ENCODE results near the gene COX5A. TPM values are rescaled to one million over a fixed set of nuclear protein-coding genes. Genes with fewer than 3 reads are reported as not detected.

Gene COX5A
- total RNA-seq: 10 to 100 TPM; 24.8 to 91.3 (median 73.9) TPM
- 100 to 1,000 TPM in 1 of 2 donors, 10 to 100 TPM in 1; 86.2 to 158 TPM for polyA plus RNA-seq
- long read RNA-seq, donor 1, transcript COX5A-201 (5 exons, 1,268 nt): major isoform, 39 of 46 reads
- long read RNA-seq, donor 1, partial matches to known transcripts: 2 of 46 reads
- long read RNA-seq, donor 1, other reads (novel, unspliced or antisense): 4 of 46 reads
- long read RNA-seq, donor 2, transcript COX5A-203 (4 exons, 568 nt): minor isoform, 5 of 214 reads
- long read RNA-seq, donor 2, transcript COX5A-201 (5 exons, 1,268 nt): major isoform, 162 of 214 reads
- long read RNA-seq, donor 2, partial matches to known transcripts: 39 of 214 reads
- long read RNA-seq, donor 2, other reads (novel, unspliced or antisense): 5 of 214 reads
- long read RNA-seq, donor 3, transcript COX5A-201 (5 exons, 1,268 nt): major isoform, 72 of 76 reads
- long read RNA-seq, donor 3, partial matches to known transcripts: 2 of 76 reads
- long read RNA-seq, donor 3, other reads (novel, unspliced or antisense): 0 of 76 reads

- intact Hi-C loops (cut with DNase I): no loop called here
- H3K4me3 ChIP-seq: peak within 1 kb of the TSS; percentile 95
- peaks cover 2% of the 10 kb centered on the region for H3K4me1 ChIP-seq (ENCODE audit: insufficient read depth)
- peak within 1 kb of the TSS; percentile 73 to 74 for H3K27ac ChIP-seq
- WGBS, 3 donors: 0 to 1% (median 0%) methylated on average over 46 to 85 of the region's 85 CpGs
- H3K27me3 ChIP-seq: no peaks in the 10 kb centered on the region
- H3K36me3 ChIP-seq: no peaks in the 10 kb centered on the region
- TF ChIP-seq POLR2A (IDR thresholded peaks at IDR 0.05) (peak; percentile 51), EP300 (IDR thresholded peaks at IDR 0.05) (no peak), CTCF (IDR thresholded peaks at IDR 0.05) (peak in 2 of 3 donors; percentile 19 to 24)
- no peaks in the 10 kb centered on the region for H3K9me3 ChIP-seq
- peak; percentile 90 to 95 (median 93) for DNase-seq
Measured at GRCh38 chr15:74937590-74938371, at the start of gene COX5A. Gene COX5A (minus strand): TSS chr15:74938073. CDS start chr15:74938014, 59 bp downstream.

- no peaks in the 10 kb centered on the region for H3K9me3 ChIP-seq
- TF ChIP-seq EP300 (IDR thresholded peaks at IDR 0.05) (no peak), CTCF (IDR thresholded peaks at IDR 0.05) (no peak), POLR2A (IDR thresholded peaks at IDR 0.05) (no peak)
- H3K27ac ChIP-seq: no peak overlapping the region
- H3K27me3 ChIP-seq: no peaks in the 10 kb centered on the region
- no peaks in the 10 kb centered on the region for H3K4me1 ChIP-seq (ENCODE audit: insufficient read depth)
- WGBS, 3 donors: 21 to 44% (median 28%) methylated on average over 4 of the region's 4 CpGs
- H3K4me3 ChIP-seq: no peak overlapping the region
- intact Hi-C loops (cut with DNase I): no loop called here
- no peaks in the 10 kb centered on the region for H3K36me3 ChIP-seq
- no peak for DNase-seq
Measured at GRCh38 chr15:74983725-74984231, 45.9 kb upstream of the COX5A start.

GRCh38 chr15:74982183-74982582 lies 44.3 kb upstream of the COX5A start:
- intact Hi-C loops (cut with DNase I): no loop called here
- 51 to 59% (median 52%) methylated on average over 5 of the region's 5 CpGs for WGBS, 3 donors
- no peak for DNase-seq
- Histone ChIP-seq H3K27me3 (no peaks in the 10 kb centered on the region), H3K4me3 (no peak overlapping the region), H3K4me1 (ENCODE audit: insufficient read depth) (no peaks in the 10 kb centered on the region), H3K9me3 (no peaks in the 10 kb centered on the region), H3K36me3 (no peaks in the 10 kb centered on the region), H3K27ac (no peak overlapping the region)
- TF ChIP-seq POLR2A (IDR thresholded peaks at IDR 0.05) (no peak), CTCF (IDR thresholded peaks at IDR 0.05) (no peak), EP300 (IDR thresholded peaks at IDR 0.05) (no peak)

- no peaks in the 10 kb centered on the region for H3K27me3 ChIP-seq
- no peaks in the 10 kb centered on the region for H3K36me3 ChIP-seq
- intact Hi-C loops (cut with DNase I): no loop called here
- H3K4me3 ChIP-seq: no peak overlapping the region
- no peak for DNase-seq
- H3K27ac ChIP-seq: no peak overlapping the region
- TF ChIP-seq POLR2A (IDR thresholded peaks at IDR 0.05) (no peak), EP300 (IDR thresholded peaks at IDR 0.05) (no peak), CTCF (IDR thresholded peaks at IDR 0.05) (no peak)
- WGBS, 3 donors: 17 to 26% (median 25%) methylated on average over 3 of the region's 3 CpGs
- no peaks in the 10 kb centered on the region for H3K9me3 ChIP-seq
- no peaks in the 10 kb centered on the region for H3K4me1 ChIP-seq (ENCODE audit: insufficient read depth)
Measured at GRCh38 chr15:74978503-74978902, 40.6 kb upstream of the COX5A start.
